SIG-M5 treated with dmso at 0.1 percent for 504 hours (cell line): Measurements from ENCODE around the gene NRCAM.
"Not testable (repeated sequence)": the region's sequence is repeated elsewhere in the genome, so short reads cannot be mapped to it uniquely, and the experiment has no call there.

ENCODE experiments used
- DNase-seq: peaks from one replicate; lab custom pipeline; 2025; ENCODE audit not compliant: unreplicated experiment; lab: John Stamatoyannopoulos, UW

NRCAM gene

DNA sequence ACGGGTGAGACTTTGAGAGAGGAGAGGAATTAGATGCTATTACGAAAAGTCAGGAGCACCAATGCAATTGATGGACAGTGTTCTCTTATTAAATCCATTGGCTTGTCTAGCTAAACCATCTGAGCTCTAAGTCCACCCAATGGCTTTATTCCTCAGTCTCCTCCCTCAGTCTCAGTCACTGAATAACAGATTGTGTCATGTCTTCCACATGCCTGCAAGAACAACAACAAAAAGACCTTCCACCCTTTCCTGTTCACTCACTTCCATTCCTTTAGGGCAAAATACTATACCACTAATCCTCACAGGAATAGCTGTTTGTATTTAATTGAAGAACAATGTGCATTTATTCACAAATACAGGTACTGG lies 171.2 kb downstream of the NRCAM start:
- no peak for DNase-seq

DNA sequence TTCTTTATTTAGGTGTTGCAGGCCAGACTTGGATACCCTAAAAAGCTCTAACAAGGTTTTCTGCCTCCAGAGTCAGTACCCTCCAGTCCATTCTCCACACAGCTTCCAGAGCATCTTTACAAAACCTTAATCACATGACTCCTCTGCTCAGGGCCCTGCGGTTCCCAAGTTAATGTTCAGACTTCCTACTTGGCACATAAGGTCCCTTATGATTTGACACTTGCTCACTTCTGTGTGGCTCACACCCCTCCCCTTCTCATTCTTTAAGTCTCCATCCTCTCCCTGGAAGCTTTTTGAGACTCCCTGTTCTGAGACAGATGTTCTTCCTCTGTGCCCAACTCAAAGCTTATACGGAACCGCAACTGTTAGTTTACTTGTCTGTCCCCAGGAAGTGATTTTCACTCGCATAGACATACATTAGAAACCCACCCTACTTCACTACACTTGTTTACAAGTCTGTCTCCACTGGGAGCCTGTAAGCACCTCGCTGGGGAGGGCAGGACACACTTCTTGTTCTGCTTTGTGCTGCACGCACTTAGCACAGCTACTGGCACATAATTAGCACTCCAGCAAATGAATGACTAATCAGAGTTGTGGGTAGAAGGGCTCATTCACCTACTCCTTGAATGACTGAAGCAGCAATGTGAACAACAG lies 171.8 kb downstream of the NRCAM start:
- no peak for DNase-seq

DNA sequence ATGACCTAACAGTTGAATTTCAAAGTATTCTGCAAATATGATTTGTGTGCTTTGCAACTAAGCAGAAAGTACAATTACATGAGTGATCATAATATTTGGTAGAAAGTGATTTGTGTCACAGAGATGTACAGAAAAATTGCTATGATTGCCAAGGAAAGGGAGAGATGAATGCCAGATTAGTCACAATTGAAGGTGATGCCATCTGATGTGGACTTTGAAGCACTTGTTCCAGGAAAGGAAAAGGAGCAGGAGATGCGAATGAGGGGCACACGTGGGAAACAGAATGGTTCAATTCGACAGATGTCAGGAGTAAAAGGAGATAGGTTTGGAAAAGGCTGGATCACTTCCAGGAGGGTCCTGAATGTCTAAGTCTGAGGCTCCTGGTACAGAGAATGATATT lies 173.0 kb downstream of the NRCAM start:
- no peak for DNase-seq

DNA sequence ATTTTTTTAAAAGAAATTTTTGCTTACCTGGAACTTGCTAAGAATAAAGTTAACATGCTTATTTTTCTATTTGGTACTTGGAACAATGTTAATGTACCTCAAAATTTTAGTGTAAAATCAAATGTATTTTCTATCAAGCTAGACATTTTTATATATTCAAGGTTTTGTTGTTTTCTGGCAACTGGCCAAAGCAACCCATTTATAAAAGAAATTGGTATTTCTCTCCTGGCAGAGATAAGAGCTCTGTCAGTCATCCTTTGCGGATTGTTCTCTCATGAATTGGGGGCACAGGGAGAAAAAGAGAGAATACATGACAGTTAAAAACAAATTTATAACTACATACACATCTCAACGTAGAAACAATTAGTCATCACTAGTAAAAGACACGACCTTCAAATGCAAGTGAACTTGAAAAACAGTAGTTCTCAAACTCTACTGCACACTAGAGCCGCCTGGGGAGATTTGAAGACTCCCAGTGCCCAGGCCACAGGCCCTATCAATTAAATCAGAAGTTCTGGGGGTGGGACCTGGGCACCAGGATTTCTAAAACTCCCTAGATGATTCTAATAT lies 173.7 kb downstream of the NRCAM start:
- DNase-seq = no peak

DNA sequence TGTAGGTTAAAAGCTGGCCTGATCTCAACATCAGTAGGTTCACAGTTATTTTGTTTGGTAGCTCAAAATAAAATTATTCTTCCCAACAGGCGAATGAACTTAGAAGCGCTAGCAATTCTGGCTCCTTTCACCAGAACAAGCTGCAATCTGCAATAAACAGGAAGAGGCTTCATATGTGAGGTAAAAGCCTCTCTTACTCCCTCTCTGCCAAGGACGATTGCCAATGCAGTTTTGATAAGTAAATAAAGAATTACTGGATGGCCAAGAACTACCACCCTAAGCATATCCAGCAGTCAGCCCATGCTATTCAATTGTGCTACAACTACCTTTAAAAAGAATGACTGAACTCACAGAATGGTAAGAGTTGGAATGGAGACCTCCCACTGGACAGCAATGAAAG lies 176.1 kb downstream of the NRCAM start:
- no peak for DNase-seq

DNA sequence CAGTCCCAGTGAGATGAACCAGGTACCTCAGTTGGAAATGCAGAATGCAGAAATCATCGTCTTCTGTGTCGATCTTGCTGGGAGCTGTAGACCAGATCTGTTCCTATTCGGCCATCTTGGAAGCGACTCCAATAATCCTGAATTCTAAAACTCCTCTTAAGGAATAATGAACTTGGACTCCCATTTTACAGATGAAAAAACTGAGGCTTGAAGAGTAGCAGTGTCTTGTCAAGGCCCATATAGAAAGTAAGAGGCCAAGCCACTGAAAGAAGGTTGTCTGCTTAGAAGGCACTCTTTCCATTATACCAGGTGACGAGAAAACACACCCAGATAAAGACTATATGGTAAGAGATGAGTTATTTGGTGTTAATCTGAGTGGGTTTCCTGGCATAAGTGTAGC lies 177.5 kb downstream of the NRCAM start:
- no peak for DNase-seq

DNA sequence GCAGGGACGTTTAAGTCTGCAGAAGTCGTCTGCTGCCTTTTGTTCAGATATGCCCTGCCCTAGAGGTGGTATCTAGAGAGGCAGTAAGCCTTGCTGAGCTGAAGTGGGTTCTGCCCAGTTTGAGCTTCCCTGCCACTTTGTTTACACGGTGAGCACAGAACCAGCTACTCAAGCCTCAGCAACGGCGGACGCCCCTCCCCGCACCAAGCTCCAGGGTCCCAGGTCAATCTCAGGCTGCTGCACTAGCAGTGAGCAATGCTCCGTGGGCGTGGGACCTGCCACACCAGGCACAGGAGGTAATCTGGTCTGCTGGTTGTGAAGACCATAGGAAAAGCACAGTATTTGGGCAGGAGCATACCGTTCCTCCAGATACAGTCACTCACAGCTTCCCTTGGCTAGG lies 178.0 kb downstream of the NRCAM start:
- DNase-seq = no peak

DNA sequence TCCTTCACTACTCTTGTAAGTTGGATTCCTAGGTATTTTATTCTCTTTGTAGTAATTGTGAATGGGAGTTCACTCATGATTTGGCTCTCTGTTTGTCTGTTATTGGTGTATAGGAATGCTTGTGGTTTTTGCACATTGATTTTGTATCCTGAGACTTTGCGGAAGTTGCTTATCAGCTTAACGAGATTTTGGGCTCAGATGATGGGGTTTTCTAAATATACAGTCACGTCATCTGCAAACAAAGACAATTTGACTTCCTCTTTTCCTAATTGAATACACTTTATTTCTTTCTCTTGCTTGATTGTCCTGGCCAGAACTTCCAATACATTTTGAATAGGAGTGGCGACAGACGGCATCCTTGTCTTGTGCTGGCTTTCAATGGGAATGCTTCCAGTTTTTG lies 181.8 kb downstream of the NRCAM start:
- DNase-seq = not testable (repeated sequence)

DNA sequence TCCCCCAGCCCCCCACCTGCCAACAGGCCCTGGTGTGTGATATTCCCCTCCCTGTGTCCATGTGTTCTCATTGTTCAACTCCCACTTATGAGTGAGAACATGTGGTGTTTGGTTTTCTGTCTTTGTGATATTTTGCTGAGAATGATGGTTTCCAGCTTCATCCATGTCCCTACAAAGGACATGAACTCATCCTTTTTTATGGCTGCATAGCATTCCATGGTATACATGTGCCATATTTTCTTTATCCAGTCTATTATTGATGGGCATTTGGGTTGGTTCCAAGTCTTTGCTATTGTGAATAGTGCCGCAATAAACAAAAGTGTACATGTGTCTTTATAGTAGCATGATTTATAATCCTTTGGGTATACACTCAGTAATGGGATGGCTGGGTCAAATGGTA lies 183.3 kb downstream of the NRCAM start:
- not testable (repeated sequence) for DNase-seq

DNA sequence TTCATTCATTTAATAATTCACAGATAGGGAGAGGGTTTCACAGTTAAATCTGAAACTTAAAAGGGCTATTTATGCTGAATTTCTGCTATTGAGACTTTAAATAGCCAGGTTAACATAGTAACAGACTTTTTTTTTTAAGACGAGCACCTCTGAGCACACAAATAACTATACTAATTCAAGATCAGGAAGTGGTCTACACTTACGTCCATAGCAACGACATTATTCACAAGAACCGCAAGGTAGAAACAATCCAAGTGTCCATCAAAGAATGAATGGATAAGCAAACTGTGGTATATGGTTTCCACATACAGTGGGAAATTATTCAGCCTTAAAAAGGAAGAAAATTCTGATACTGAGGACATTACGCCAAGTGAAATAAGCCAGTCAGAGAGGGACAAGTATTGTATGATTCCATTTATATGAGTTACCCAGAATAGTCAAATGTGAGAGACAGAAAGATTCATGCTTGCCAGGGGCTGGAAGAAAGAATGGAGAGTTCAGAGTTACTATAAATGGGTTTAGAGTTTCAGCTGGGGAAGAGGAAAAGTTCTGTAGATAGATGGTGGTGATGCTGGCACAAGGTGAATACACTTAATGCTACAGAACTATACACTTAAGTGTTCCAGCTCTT lies 185.7 kb downstream of the NRCAM start:
- DNase-seq = no peak

DNA sequence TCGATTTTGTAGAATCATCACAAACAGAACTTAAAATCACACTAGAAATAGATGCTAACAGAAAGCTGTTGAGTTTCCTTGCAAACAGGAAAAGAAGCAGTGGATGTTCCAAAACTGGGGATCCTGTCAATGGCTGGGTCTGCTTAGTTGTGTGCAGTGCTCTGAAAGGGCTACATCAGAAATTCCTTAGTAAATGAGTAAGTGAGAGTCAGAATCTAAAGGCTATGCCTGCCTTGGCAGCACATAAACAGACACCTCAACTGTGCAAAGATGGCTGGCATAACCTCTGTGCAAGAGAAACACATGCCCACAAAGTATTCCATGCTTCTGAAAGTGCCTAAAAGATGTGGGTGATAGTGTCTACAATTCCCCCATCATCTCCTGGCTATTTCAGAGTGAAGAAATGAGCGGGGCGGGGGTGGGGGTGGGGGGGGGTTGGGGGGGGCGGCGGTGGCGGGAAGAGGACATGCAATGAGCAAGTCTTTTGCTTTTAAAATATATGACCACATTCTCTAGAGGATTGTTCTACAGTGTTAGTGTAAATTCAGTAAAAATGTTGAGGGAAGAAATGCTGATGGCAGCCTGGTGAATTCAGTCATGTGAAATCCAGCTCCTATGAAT lies 187.9 kb downstream of the NRCAM start:
- DNase-seq = no peak

DNA sequence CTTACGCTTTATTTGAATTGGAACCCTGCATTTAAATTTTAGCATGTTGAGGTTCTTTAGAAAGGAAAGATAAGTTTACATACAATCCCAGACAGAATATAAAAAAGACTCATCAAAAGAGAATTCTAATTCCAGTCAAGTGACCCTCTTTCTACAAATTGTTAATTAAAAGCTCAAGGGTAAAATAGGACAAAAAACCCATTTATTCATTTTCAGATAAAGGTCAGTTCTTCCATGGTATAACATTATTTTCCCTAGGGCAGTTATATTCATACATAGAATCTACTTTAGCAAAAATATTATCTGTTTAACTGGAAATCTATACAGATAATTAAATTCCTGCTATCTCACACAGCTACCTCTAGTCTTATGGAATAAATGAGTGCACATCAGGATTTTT lies 188.6 kb downstream of the NRCAM start:
- no peak for DNase-seq

DNA sequence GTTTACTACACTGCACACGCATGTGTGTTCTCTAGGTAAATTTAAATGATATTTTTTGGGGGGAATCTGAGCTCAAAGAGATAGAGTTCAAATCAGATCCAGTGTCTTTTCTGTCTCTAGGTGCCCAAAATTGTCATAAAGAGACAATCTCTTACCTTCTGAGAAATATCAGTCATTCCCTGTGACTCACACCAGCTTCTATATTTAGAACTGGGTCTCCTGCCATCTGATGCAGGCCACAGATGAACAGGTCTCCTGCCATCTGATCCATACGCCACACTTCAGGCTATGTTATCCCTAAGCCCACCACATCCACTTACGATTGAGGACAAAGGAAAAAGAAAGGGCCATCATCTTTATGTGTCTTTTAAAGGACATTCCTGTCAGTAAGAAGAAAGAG lies 189.7 kb downstream of the NRCAM start:
- DNase-seq = no peak

DNA sequence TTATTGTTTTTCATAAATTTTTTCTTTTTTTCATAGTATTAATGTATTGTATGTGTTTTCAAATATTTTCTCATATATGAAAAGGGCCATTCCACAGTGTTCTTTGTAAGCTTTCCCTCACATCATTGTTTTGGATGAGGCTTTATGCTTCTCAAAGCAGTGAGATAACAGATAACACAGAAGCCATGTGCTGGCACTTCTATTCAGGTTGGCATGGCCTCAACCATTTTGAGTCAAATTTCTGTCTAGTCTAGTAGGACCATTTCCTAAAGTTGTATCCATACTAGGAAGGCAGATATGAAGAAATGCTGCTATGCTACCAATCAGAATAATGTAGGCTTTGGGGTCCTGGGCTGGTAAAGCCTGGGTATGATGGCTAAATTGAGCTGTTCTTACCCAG lies 190.2 kb downstream of the NRCAM start:
- no peak for DNase-seq

DNA sequence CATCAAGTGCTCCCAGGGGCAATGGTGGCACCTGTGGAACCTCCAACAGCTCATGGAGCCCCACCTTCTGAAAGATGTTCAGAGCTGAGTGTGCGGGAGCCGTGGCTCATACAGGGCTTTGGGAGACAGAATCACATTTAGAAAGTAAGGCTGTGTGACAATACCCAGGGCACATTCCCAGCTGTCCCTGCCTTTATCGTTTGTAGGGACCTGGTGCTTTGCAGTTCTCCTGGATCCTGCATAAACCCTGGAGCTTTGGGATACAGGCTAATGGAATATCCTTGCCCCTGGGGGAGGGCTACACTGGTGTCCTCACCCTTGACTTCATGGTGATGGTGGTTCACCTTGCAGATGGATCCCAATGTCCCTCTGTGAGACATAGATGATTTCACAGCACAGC lies 191.2 kb downstream of the NRCAM start:
- DNase-seq = no peak

DNA sequence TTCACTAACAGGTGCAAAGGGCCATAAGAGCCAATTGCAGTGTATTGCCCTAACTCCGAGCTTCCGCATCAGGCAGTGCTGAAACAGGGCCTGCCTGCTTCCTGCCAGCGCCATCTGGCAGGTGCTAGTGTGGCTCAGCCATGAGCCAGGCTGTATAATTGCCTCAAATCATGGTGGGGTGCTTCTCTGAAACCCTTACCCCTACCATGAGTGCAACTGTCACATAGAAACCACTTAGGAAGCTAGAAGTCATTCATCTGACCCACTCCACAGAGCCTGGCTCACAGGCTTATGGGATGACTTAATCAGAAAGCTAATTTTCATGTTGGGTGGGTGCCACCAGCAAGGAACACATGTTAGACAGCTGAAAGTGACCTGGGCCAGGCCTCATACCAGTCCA lies 192.8 kb downstream of the NRCAM start:
- DNase-seq = no peak

DNA sequence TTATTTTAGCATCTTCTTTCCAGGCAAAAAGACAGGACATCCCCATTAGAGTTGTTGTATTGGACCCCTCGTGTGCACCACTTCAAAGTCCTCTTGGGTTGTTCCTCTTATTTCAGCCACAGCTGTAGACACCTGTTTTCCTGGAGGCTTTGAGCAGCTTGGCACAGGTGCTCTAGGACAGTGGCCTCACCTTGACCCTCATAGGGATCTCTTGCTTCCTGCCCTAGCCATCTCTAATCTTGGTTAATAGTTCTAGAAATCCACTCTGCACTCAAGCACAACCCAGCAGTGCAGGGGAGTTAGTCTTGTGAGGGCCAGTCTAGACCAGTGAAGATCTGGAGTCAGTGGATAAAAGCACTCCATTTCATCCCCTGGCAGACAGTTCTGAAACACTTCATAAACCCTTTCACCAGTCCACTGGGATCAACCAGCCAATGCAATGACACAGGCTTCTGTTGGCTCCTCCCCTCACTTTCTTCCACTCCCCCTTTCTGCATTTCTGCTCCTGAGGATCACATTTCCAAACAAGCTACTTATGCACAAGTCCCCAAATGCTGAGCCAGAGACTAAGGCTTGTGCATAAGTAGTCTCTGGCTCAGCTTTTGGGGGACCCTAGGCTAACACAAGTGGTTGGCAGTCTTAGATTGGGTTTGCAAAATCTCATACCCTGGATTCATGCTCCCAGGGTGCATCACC lies 194.5 kb downstream of the NRCAM start:
- no peak for DNase-seq

DNA sequence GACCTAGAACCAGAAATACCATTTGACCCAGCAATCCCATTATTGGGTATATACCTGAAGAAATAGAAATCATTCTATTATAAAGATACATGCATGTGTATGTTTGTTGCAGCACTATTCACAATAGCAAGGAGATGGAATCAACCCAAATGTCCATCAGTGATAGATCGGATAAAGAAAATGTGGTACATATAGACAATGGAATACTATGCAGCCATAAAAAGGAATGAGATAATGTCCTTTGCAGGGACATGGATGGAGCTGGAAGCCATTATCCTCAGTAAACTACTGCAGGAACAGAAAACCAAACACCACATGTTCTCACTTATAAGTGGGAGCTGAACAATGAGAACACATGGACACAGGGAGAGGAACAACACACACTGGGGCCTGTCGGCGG lies 196.8 kb downstream of the NRCAM start:
- not testable (repeated sequence) for DNase-seq

DNA sequence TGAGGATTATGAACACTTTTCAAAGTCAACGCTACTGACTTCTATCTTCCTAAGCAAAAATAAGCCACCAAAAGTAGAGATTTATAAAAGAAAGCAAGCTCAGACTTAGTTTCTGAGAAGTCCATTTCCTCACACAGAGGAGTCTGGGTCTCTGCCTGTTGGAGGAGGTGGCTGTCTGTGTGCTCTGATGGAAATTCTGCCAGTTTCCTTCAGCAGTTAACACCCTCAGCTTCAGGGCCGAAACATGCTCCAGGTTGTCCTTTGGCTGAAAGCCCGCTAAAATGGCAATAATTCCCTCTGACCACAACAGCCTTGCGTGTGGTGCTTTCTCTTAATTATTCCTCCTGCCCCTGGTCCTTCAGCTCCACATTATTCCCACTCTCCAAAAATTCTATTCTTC lies 198.3 kb downstream of the NRCAM start:
- DNase-seq = no peak

DNA sequence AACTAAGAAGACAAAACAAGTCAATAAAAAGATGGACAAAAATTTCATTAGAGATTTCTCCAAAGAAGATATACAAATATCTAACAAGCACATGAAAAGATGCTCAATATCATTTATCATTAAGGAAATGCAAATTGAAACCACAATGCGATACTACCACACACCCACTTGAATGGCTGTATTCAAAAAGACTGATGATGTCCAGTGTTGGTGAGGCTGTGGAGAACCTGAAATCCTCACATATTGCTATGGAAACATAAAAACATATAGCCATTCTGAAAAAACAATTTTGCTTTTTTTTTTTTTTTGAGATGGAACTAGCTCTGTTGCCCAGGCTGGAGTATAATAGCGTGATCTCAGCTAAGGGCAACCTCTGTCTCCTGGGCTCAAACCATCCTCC lies 202.0 kb downstream of the NRCAM start:
- DNase-seq = no peak

DNA sequence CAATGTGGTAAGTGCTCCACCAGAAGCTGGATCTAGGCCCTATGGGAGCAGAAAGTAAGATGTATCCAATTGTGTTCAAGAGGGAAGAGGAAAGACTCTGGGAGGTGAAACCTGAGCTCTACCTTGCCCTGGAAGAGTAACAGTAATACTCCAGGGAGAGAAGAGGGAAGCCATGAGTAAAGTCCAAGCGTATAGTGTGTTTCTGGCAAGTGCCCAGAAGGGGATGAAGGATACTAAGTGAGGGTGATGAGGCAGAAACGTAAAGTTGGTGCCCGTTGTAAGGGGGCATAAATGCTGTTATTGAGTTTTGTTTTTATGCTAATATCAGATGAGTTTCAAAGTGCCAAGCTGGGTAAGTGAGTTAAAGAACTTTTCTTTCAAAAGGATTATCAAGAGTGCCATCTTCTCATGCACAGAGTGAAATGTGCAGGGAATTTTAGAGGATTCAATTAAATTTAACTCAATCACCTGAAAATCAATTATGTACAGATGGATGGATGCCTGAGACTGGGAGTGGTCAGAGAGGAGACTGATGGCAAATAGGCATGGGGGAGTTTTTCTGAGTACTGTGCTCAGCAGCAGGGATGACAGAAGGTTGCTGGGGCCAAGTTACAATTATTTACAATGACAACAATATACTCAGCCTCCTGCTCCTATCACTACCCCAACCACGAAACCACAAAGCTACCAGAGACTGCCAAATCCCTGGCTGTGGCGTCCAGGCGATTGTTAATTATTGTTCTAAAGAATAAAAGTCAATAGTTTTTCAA lies 202.8 kb downstream of the NRCAM start:
- no peak for DNase-seq
